ENCODE results near the gene P2RX2. TPM values are rescaled to one million over a fixed set of nuclear protein-coding genes. Genes with fewer than 3 reads are reported as not detected.
A peak's percentile ranks its signal among the peaks of the same experiment; 100 is the strongest.

The P2RX2 gene
- total RNA-seq, 1 experiment from 2014 or later, result not detected

DNA sequence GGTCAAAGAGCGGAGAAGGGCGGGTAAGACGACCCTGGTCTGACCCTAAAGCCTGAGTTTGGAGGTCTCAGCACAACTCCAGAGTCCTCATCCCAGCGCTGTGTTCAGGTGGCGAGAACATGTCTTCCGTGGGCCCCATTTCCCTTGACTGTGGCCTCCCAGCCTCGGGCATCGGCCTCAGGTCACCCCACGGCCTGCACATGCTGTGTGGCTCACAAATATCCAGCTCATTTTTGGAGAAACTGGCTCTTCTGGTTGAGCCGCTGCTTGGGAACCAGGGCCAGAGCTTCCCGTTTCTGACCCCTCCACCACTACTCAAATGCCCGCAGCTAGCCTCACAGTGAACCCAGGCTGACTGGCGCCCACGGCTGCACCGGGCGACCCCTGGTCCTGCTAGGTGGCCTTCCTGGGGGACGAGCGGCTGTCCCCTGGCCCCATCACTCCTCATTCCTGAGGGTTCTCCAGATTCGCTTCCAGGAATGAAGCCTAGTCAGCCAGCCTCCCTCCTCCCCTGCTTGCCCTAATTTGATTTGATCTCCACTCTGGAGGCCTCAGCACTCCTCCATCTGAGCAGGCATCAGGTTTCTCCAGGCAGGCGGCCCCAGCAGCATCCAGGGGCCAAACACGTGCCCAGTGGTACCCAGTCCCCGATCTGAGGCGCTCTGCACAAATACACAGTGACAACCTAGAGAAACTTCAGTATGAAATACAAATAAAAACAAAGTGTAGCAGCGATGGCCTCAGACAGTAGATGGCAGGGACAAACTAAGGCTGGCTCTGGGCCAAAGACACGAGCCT is 4.7 kb downstream of the P2RX2 start:
- ChIA-PET CTCF (interaction anchor here (1.0 kb wide), 1 partner anchor 8 kb away, joined by 4 read pairs; no protein-coding TSS in a partner anchor), RAD21 (ENCODE audit: low non-redundant PET in 1 of 2, low total read pairs in 2 of 2, uncharacterized antibody in 2 of 2, unreplicated experiment in 2 of 2) (no interaction called here), POLR2A (no interaction called here)
- H2AFZ ChIP-seq (ENCODE audit: low read depth, low read length, poor library complexity, severe bottlenecking), result no peak overlapping the region
- H3K4me3 ChIP-seq (replicated peaks in 1 of 2; ENCODE audit: low read depth in 1 of 2, low read length in 2 of 2), result no peak overlapping the region
- no peaks in the 10 kb centered on the region for H3K79me2 ChIP-seq (ENCODE audit: insufficient read depth, low read length)
- no peaks in the 10 kb centered on the region for H3K9me2 ChIP-seq (ENCODE audit: insufficient read depth)
- peak; percentile 5; the same call in 1 of the 2 replicates for ATAC-seq
- H3K4me2 ChIP-seq (ENCODE audit: low read length), result no peak overlapping the region
- BruUV-seq (replicated peaks), result no TSS peak
- peaks cover 16 to 21% of the 10 kb centered on the region in 2 experiments; a peak in 3 of 4 replicates for H3K36me3 ChIP-seq (ENCODE audit: control insufficient read depth in 1 of 2, insufficient read depth in 2 of 2, low read length in 2 of 2)
- no peaks in the 10 kb centered on the region for H3K27me3 ChIP-seq (ENCODE audit: insufficient read depth, low read length)
- TF ChIP-seq EGR1 (IDR thresholded peaks at IDR 0.05; ENCODE audit: low read depth) (no peak), EZH2 (IDR thresholded peaks at IDR 0.05) (no peak), CBX3 (IDR thresholded peaks at IDR 0.05; ENCODE audit: low read depth) (no peak), ELF1 (IDR thresholded peaks at IDR 0.05; ENCODE audit: borderline replicate concordance, low read depth) (no peak), JUND (IDR thresholded peaks at IDR 0.05) (no peak), POLR2AphosphoS5 (IDR thresholded peaks at IDR 0.05; ENCODE audit: low read depth, low read length) (no peak; the same call in 1 of the 2 replicates), ZFX (IDR thresholded peaks at IDR 0.05) (no peak), SRF (IDR thresholded peaks at IDR 0.05; ENCODE audit: low read depth) (no peak), YY1 (IDR thresholded peaks at IDR 0.05; ENCODE audit: extremely low read depth, insufficient replicate concordance, low read depth, low read length) (no peak), RAD21 (IDR thresholded peaks at IDR 0.05; ENCODE audit: low read depth) (no peak), FOSL1 (IDR thresholded peaks at IDR 0.05; ENCODE audit: low read depth) (no peak), CEBPB (IDR thresholded peaks at IDR 0.05; ENCODE audit: low read depth) (no peak)
- TF ChIP-seq, protein P1, sequence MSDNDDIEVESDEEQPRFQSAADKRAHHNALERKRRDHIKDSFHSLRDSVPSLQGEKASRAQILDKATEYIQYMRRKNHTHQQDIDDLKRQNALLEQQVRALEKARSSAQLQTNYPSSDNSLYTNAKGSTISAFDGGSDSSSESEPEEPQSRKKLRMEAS (IDR thresholded peaks at IDR 0.05), result no peak
- TF ChIP-seq, protein P2, sequence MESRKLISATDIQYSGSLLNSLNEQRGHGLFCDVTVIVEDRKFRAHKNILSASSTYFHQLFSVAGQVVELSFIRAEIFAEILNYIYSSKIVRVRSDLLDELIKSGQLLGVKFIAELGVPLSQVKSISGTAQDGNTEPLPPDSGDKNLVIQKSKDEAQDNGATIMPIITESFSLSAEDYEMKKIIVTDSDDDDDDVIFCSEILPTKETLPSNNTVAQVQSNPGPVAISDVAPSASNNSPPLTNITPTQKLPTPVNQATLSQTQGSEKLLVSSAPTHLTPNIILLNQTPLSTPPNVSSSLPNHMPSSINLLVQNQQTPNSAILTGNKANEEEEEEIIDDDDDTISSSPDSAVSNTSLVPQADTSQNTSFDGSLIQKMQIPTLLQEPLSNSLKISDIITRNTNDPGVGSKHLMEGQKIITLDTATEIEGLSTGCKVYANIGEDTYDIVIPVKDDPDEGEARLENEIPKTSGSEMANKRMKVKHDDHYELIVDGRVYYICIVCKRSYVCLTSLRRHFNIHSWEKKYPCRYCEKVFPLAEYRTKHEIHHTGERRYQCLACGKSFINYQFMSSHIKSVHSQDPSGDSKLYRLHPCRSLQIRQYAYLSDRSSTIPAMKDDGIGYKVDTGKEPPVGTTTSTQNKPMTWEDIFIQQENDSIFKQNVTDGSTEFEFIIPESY (IDR thresholded peaks at IDR 0.05; ENCODE audit: extremely low read depth, insufficient replicate concordance, low read length), result no peak
- TF ChIP-seq, protein P3, sequence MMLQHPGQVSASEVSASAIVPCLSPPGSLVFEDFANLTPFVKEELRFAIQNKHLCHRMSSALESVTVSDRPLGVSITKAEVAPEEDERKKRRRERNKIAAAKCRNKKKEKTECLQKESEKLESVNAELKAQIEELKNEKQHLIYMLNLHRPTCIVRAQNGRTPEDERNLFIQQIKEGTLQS (IDR thresholded peaks at IDR 0.05), result no peak
- TF ChIP-seq, protein P4, sequence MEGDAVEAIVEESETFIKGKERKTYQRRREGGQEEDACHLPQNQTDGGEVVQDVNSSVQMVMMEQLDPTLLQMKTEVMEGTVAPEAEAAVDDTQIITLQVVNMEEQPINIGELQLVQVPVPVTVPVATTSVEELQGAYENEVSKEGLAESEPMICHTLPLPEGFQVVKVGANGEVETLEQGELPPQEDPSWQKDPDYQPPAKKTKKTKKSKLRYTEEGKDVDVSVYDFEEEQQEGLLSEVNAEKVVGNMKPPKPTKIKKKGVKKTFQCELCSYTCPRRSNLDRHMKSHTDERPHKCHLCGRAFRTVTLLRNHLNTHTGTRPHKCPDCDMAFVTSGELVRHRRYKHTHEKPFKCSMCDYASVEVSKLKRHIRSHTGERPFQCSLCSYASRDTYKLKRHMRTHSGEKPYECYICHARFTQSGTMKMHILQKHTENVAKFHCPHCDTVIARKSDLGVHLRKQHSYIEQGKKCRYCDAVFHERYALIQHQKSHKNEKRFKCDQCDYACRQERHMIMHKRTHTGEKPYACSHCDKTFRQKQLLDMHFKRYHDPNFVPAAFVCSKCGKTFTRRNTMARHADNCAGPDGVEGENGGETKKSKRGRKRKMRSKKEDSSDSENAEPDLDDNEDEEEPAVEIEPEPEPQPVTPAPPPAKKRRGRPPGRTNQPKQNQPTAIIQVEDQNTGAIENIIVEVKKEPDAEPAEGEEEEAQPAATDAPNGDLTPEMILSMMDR (IDR thresholded peaks at IDR 0.05 in 2 of 3, conservative IDR thresholded peaks at IDR 0.05 in 1 of 3; ENCODE audit: borderline replicate concordance in 1 of 3, insufficient read depth in 1 of 3, low read depth in 2 of 3, low read length in 2 of 3), result no peak
- H4K20me1 ChIP-seq (ENCODE audit: insufficient read depth), result no peaks in the 10 kb centered on the region
- no peak for DNase-seq (ENCODE audit: low read depth, low spot score)
- H3K9ac ChIP-seq (ENCODE audit: low read length), result no peak overlapping the region
- H3K4me1 ChIP-seq (ENCODE audit: control insufficient read depth in 1 of 2, insufficient read depth in 2 of 2, low read length in 2 of 2), result peaks cover 0 to 14% of the 10 kb centered on the region in 2 experiments; a peak in 1 of 4 replicates
- intact Hi-C loops (cut with micrococcal nuclease), result no loop called here
- H3K9me3 ChIP-seq (ENCODE audit: control insufficient read depth in 1 of 2, insufficient read depth in 1 of 2, low read depth in 1 of 2, low read length in 2 of 2), result no peaks in the 10 kb centered on the region
- H3K27ac ChIP-seq (ENCODE audit: low read depth, low read length), result no peak overlapping the region

Data from HCT116 (cell line).